Measurements from ENCODE around the gene GAR1.
"Not testable (repeated sequence)": the region's sequence is repeated elsewhere in the genome, so short reads cannot be mapped to it uniquely, and the experiment has no call there.

The GAR1 gene

GRCh38 chr4:109848501-109848900, 32.9 kb downstream of the GAR1 start:
- no peaks in the 10 kb centered on the region for H3K4me1 ChIP-seq
- no peaks in the 10 kb centered on the region for H3K36me3 ChIP-seq
- H3K27me3 ChIP-seq: peaks cover 10% of the 10 kb centered on the region
- no peak overlapping the region for H3K4me3 ChIP-seq (ENCODE audit: low read depth, low read length)
- no peak for TF ChIP-seq CTCF (IDR thresholded peaks at IDR 0.05; ENCODE audit: low read depth, low read length)
- no peak for DNase-seq
- no peaks in the 10 kb centered on the region for H3K9me3 ChIP-seq

GRCh38 chr4:109850601-109851000, 35.0 kb downstream of the GAR1 start:
- Histone ChIP-seq H3K4me3 (ENCODE audit: low read depth, low read length) (no peak overlapping the region), H3K4me1 (no peaks in the 10 kb centered on the region), H3K36me3 (no peaks in the 10 kb centered on the region), H3K27me3 (peaks cover 10% of the 10 kb centered on the region), H3K9me3 (no peaks in the 10 kb centered on the region)
- DNase-seq: no peak
- TF ChIP-seq CTCF (IDR thresholded peaks at IDR 0.05; ENCODE audit: low read depth, low read length): no peak

GRCh38 chr4:109859426-109860300, 44.1 kb downstream of the GAR1 start:
- H3K9me3 ChIP-seq; DNase-seq; H3K36me3 ChIP-seq; H3K27me3 ChIP-seq; H3K4me3 ChIP-seq (ENCODE audit: low read depth, low read length); H3K4me1 ChIP-seq: not testable (repeated sequence)

GRCh38 chr4:109861271-109861670, 45.7 kb downstream of the GAR1 start:
- no peak for TF ChIP-seq CTCF (IDR thresholded peaks at IDR 0.05; ENCODE audit: low read depth, low read length)
- no peaks in the 10 kb centered on the region for H3K4me1 ChIP-seq
- no peaks in the 10 kb centered on the region for H3K9me3 ChIP-seq
- H3K27me3 ChIP-seq: no peaks in the 10 kb centered on the region
- no peaks in the 10 kb centered on the region for H3K36me3 ChIP-seq
- H3K4me3 ChIP-seq (ENCODE audit: low read depth, low read length): no peak overlapping the region
- DNase-seq: no peak

- H3K4me1 ChIP-seq: no peaks in the 10 kb centered on the region
- H3K27me3 ChIP-seq: no peaks in the 10 kb centered on the region
- no peaks in the 10 kb centered on the region for H3K36me3 ChIP-seq
- no peak overlapping the region for H3K4me3 ChIP-seq (ENCODE audit: low read depth, low read length)
- TF ChIP-seq CTCF (IDR thresholded peaks at IDR 0.05; ENCODE audit: low read depth, low read length): no peak
- H3K9me3 ChIP-seq: no peaks in the 10 kb centered on the region
- DNase-seq: no peak
Observed at GRCh38 chr4:109861916-109862511, 46.5 kb downstream of the GAR1 start.

- no peak for TF ChIP-seq CTCF (IDR thresholded peaks at IDR 0.05; ENCODE audit: low read depth, low read length)
- Histone ChIP-seq H3K9me3 (no peaks in the 10 kb centered on the region), H3K27me3 (no peaks in the 10 kb centered on the region), H3K4me1 (no peaks in the 10 kb centered on the region), H3K36me3 (no peaks in the 10 kb centered on the region), H3K4me3 (ENCODE audit: low read depth, low read length) (no peak overlapping the region)
- DNase-seq: no peak
Observed at GRCh38 chr4:109864134-109864533, 48.6 kb downstream of the GAR1 start.
